GM10847 (cell line): Measurements from ENCODE around the gene HCN1.

Source experiments
- POLR2A ChIP-seq: IDR thresholded peaks from 2 replicates; pipeline ENCODE4 v1.6.1; 2011; ENCODE audit not compliant: insufficient read length; ENCODE audit errors: extremely low read depth

The HCN1 gene

GRCh38 chr5:45274241-45274640 is 421.9 kb downstream of the HCN1 start:
- TF ChIP-seq POLR2A, result no peak

GRCh38 chr5:45271626-45272025 is 424.6 kb downstream of the HCN1 start:
- TF ChIP-seq POLR2A, result no peak

DNA sequence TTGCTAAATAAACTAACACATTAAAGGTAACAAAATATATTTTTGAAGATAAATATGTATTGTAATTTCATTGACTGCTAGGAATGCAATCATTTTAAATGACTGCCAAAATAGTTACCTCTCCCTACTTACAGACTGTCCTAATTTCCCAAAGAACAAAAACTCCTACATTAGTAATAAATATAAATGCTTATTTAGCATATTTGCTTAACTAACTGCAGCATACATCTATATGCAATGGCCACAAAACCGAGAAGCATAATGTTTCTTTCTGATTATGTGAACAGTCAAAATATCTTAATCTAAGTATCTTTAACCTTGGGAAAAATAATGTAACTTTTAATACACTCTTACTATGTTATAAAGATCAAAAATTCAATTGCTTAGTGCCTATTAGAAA is 431.7 kb downstream of the HCN1 start:
- no peak for TF ChIP-seq POLR2A

- no peak for TF ChIP-seq POLR2A
Measured at GRCh38 chr5:45262061-45262590, 434.1 kb downstream of the HCN1 start.

DNA sequence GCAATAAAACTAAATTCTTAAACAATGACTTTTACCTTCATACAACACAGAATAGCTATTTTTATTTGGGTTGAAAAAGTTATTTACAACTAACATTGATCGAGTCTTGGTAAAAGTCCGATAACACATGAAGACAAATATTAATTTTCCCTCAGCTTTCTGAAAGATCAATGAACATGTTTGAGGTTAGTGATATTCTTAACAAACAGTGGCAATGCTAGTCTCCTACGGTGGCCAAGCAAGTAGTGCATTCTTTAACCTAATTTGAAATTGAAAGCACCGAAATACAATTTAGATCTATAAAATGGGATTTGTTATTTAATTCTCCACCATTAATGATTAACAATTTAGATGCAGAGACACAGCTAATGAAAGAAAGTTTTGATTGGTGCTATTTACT is 435.1 kb downstream of the HCN1 start:
- no peak for TF ChIP-seq POLR2A

GRCh38 chr5:45260292-45260691 is 435.9 kb downstream of the HCN1 start:
- no peak for TF ChIP-seq POLR2A

DNA sequence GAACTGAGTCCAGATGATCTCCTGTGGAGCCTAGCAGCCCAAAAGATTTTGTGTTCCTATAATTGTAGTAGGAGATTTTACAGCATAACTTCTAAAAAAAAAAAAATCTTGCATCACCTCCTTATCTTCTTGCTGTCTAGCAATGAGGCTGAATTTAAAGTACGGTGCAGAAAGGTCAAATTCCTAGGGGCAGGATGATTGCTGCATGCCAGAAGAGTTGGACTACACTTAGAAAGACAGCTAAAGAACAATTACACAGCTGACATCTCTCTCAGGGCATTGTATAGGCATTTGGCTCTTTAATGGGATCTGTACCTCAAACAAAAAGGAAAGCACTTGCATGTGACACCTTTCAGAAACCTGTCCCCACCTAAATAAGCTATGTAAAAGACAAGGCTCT is 443.2 kb downstream of the HCN1 start:
- TF ChIP-seq POLR2A, result no peak

GRCh38 chr5:45252541-45252940 is 443.6 kb downstream of the HCN1 start:
- no peak for TF ChIP-seq POLR2A

- TF ChIP-seq POLR2A, result no peak
Measured at GRCh38 chr5:45225571-45226031, 470.6 kb downstream of the HCN1 start.

GRCh38 chr5:45205403-45205961 is 490.7 kb downstream of the HCN1 start:
- TF ChIP-seq POLR2A, result no peak
